ENCODE data around the gene OR2A2.
A peak's percentile ranks its signal among the peaks of the same experiment; 100 is the strongest.

The OR2A2 gene, protein sequence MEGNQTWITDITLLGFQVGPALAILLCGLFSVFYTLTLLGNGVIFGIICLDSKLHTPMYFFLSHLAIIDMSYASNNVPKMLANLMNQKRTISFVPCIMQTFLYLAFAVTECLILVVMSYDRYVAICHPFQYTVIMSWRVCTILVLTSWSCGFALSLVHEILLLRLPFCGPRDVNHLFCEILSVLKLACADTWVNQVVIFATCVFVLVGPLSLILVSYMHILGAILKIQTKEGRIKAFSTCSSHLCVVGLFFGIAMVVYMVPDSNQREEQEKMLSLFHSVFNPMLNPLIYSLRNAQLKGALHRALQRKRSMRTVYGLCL

DNA sequence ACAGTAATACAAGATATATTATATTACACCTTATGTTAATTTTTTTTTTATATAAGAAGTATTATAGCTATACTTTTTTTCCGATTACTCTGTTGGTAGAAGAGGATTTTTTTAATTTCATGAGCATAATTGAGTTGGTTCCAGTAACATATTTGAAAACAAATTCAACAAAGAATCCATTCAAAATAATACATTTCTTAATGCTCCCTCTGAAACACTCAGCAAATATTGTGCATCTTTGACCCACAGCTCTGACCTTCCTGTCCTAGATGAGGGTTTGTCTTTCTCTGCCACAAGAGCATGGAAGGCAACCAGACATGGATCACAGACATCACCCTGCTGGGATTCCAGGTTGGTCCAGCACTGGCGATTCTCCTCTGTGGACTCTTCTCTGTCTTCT lies at the start of gene OR2A2:
OR2A2 (plus strand) TSS at position 301 of the 400 bp plus-strand sequence; CDS start at position 301, 0 bp downstream.
- no peak within 1 kb of the TSS for H3K27ac Mint-ChIP-seq
- no peaks in the 10 kb centered on the region for H3K9me3 Mint-ChIP-seq
- H3K36me3 Mint-ChIP-seq = no peaks in the 10 kb centered on the region
- peaks cover 24% of the 10 kb centered on the region for H3K27me3 Mint-ChIP-seq
- H3K4me1 Mint-ChIP-seq = no peaks in the 10 kb centered on the region
- no peak within 1 kb of the TSS for H3K4me3 Mint-ChIP-seq
- ATAC-seq = no peak

DNA sequence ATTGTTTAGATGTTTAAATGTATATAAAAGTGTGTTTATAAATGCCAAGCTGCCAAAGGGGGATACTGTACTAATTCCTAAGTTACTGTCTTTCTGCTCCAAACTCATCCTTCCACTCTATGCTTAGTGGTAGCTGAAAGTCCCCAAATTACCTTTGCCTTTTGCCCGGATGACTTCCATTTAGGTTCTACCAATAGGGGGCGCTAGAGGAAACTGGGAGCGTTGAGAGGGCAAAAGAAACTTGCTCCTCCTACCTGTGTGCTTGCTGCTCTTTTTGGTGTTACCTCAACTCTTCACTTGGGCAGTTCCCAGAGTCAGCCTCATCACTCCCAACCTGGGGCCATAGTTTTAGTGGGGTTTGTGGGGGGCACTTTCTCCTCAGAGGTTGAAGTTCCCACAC lies 45.7 kb upstream of the OR2A2 start:
- Mint-ChIP-seq H3K4me3 (no peak overlapping the region), H3K4me1 (no peaks in the 10 kb centered on the region), H3K27me3 (peaks cover 11% of the 10 kb centered on the region)

DNA sequence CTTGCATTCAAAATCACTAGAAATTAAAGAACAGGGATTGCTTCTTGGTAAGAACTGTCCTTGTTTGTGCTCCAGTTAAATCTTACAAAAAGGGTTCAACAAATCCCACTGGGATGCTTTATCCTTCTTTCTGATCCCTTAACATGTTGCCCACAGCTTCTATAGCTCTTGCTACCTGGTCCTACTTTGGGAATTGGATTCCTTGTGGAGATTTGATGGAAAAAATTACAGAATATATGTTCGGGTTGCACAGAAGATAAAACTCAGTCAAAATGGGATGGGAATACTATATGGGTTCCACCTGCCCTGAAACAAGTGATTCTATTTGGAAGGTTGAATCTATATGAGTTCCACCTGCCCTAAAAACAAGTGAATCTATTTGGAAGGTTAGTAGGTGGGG lies 39.9 kb upstream of the OR2A2 start, which contains the start of gene OR2A25:
OR2A25 (plus strand) TSS at position 301 of the 400 bp plus-strand sequence. CDS start 4,409 bp downstream, outside the sequence.
- H3K9me3 Mint-ChIP-seq = peaks cover 6% of the 10 kb centered on the region
- no peak for ATAC-seq
- no peaks in the 10 kb centered on the region for H3K4me1 Mint-ChIP-seq
- no peaks in the 10 kb centered on the region for H3K27me3 Mint-ChIP-seq
- H3K27ac Mint-ChIP-seq = no peak within 1 kb of the TSS
- H3K4me3 Mint-ChIP-seq = no peak within 1 kb of the TSS
- no peaks in the 10 kb centered on the region for H3K36me3 Mint-ChIP-seq

More for the DNA sequence above, 45.7 kb upstream of the OR2A2 start:
- Mint-ChIP-seq H3K36me3 (no peaks in the 10 kb centered on the region), H3K9me3 (peaks cover 13% of the 10 kb centered on the region), H3K27ac (no peak overlapping the region)
- no peak for ATAC-seq

DNA sequence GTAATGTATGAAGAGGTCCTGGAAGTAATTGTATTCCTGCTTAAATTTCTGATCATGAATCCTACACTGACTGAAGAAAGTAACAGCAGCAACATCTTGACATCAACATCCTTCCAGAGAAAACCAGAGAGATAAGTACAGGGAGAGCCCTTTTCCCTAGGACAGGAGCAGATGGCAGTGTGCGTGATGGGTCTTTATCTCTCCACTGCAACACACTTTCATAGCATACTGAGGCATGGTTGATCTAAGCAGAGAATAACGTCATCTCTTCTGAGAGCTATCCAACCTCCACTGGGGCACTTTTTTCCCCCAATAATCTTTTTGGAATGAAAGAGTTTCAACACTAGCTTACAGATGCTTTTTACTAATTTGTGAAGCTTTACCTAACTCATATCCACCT lies 39.4 kb upstream of the OR2A2 start:
- Mint-ChIP-seq H3K27me3 (no peaks in the 10 kb centered on the region), H3K36me3 (no peaks in the 10 kb centered on the region), H3K4me1 (no peaks in the 10 kb centered on the region), H3K9me3 (peaks cover 6% of the 10 kb centered on the region), H3K27ac (no peak overlapping the region), H3K4me3 (no peak overlapping the region)
- no peak for ATAC-seq

DNA sequence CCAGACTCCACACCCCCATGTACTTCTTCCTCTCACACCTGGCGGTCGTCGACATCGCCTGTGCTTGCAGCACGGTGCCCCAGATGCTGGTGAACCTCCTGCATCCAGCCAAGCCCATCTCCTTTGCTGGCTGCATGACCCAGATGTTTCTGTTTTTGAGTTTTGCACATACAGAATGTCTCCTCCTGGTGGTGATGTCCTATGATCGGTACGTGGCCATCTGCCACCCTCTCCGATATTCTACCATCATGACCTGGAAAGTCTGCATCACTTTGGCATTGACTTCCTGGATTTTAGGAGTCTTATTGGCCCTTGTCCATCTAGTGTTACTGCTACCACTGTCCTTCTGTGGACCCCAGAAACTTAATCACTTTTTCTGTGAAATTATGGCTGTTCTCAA lies 35.0 kb upstream of the OR2A2 start:
- Mint-ChIP-seq H3K36me3 (no peaks in the 10 kb centered on the region), H3K4me3 (no peak overlapping the region), H3K27me3 (no peaks in the 10 kb centered on the region), H3K9me3 (no peaks in the 10 kb centered on the region), H3K27ac (no peak overlapping the region), H3K4me1 (no peaks in the 10 kb centered on the region)
- ATAC-seq = no peak

DNA sequence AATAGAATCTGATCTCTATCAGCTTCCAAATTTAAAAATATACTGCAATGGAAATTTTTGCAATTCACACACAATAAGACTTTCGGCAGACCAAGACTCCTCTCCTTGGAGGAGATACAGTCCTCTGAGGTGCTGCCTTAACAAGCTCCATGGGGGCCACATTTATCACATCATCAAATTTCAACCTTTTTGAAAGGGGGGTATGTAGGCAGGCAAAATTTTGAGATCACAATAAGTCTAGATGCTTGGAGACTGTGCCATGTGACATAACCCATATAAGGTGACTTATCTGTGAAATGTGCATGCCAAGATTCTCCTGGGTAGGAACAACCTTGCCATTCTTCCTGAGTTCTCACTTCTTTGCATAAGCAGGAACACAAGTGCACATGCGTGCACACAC lies 23.4 kb upstream of the OR2A2 start, which contains the start of gene OR2A12:
OR2A12 (plus strand) TSS at position 301 of the 400 bp plus-strand sequence. CDS start 8,830 bp downstream, outside the sequence.
- ATAC-seq = peak; percentile 34
- no peak within 1 kb of the TSS for H3K4me3 Mint-ChIP-seq
- H3K27me3 Mint-ChIP-seq = peaks cover 11% of the 10 kb centered on the region
- peaks cover 4% of the 10 kb centered on the region for H3K9me3 Mint-ChIP-seq
- H3K27ac Mint-ChIP-seq = no peak within 1 kb of the TSS
- no peaks in the 10 kb centered on the region for H3K36me3 Mint-ChIP-seq
- H3K4me1 Mint-ChIP-seq = no peaks in the 10 kb centered on the region

DNA sequence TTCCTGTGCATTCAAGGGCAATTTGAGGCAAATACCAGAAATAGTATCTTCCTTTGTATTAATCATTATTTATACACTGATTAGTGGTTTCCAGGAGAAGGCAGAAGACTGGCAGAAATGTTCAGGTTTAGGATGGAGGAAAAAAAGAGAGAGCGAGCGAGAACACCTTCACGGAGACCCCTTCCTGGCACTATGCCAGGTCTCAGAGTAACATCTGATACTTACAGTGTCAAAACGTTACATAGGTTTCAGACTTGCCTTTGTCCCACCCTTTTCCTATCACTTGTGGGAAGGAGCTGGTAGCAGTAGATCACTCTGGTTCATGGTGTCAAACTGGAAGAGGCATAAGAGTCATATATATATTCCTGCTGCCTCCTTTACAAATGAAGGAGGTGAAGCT lies 22.7 kb upstream of the OR2A2 start:
- H3K27ac Mint-ChIP-seq = no peak overlapping the region
- no peak overlapping the region for H3K4me3 Mint-ChIP-seq
- no peak for ATAC-seq
- peaks cover 4% of the 10 kb centered on the region for H3K9me3 Mint-ChIP-seq
- no peaks in the 10 kb centered on the region for H3K36me3 Mint-ChIP-seq
- no peaks in the 10 kb centered on the region for H3K4me1 Mint-ChIP-seq
- H3K27me3 Mint-ChIP-seq = peaks cover 11% of the 10 kb centered on the region

DNA sequence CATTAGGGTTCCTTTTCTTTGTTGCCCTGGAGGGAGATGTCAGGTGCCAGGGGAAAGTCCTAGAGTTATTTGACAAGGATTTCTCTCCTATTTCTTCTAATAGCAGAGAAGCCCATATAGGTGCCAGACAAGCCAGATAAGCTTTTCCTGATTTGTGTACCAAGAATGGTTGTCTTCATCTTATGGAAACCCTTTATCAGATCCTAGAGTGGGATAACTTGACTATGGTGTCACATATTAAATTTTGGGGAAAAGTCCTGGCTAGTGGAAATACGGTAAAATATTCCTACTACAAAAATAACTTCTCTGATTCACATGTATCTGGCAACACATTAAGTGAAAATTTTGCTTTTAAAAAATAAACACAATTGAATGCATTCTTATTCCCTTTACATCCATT lies 22.2 kb upstream of the OR2A2 start:
- peaks cover 4% of the 10 kb centered on the region for H3K9me3 Mint-ChIP-seq

DNA sequence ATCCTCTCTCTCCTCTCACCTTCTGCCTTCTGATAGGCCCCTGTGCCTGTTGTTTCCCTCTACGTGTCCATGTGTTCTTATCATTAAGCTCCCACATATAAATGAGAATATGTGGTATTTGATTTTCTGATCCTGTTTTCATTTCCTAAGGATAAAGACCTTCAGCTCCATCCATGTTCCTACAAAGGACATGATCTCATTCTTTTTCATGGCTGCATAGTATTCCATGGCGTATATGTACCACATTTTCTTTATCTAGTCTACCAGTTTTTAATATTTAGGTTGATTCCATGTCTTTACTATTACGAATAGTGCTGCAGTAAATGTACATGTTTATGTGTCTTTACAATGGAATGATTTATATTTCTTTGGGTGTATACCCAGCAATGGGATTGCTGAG lies 18.7 kb upstream of the OR2A2 start:
- Mint-ChIP-seq H3K4me3 (no peak overlapping the region), H3K27ac (no peak overlapping the region), H3K36me3 (no peaks in the 10 kb centered on the region), H3K4me1 (no peaks in the 10 kb centered on the region), H3K27me3 (no peaks in the 10 kb centered on the region), H3K9me3 (peaks cover 4% of the 10 kb centered on the region)
- no peak for ATAC-seq

More for the DNA sequence above, 22.2 kb upstream of the OR2A2 start:
- ATAC-seq = no peak
- H3K27ac Mint-ChIP-seq = no peak overlapping the region
- peaks cover 6% of the 10 kb centered on the region for H3K27me3 Mint-ChIP-seq
- H3K4me3 Mint-ChIP-seq = no peak overlapping the region
- no peaks in the 10 kb centered on the region for H3K4me1 Mint-ChIP-seq
- H3K36me3 Mint-ChIP-seq = no peaks in the 10 kb centered on the region

DNA sequence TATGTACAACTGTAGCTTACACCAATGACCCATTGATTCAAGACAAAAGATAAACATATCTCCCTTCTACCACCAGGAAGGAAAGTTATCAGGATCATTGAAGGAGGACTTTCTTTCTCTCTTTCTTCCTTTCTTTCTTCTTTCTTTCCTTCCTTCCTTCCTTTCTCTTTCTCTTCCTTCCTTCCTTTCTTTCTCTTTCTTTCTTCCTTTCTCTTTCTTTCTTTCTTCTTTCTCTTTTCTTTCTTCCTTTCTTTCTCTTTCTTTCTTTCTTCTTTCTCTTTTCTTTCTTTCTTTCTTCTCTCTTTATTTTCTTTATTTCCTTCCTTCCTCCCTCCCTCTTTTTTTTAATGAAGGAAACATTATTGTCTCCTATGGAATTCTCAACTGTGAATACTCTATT lies 10.6 kb upstream of the OR2A2 start:
- Mint-ChIP-seq H3K4me3 (no peak overlapping the region), H3K27ac (no peak overlapping the region), H3K36me3 (no peaks in the 10 kb centered on the region), H3K27me3 (peaks cover 26% of the 10 kb centered on the region), H3K9me3 (no peaks in the 10 kb centered on the region), H3K4me1 (no peaks in the 10 kb centered on the region)
- ATAC-seq = no peak

DNA sequence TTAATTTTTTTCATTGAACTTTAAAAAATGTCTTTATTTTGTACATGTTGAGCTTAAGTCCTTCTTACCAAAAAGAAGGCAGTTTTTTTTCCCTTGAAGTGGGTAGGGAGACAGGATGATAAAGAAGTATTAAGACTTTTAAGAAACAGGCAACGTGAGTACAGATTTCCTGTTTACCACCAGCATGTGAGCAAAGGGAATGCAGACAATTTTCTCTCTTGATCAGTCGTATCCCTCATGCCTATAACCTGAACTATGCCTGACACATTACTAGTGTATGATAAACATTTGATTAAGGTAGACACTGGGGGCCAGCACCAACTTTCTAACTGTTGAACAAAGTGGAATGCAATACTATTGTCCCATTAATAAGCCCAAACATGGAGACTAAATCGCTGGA lies 8.8 kb upstream of the OR2A2 start:
- Mint-ChIP-seq H3K4me3 (no peak overlapping the region), H3K27me3 (peaks cover 26% of the 10 kb centered on the region), H3K36me3 (no peaks in the 10 kb centered on the region), H3K27ac (no peak overlapping the region), H3K4me1 (no peaks in the 10 kb centered on the region), H3K9me3 (no peaks in the 10 kb centered on the region)
- ATAC-seq = no peak

DNA sequence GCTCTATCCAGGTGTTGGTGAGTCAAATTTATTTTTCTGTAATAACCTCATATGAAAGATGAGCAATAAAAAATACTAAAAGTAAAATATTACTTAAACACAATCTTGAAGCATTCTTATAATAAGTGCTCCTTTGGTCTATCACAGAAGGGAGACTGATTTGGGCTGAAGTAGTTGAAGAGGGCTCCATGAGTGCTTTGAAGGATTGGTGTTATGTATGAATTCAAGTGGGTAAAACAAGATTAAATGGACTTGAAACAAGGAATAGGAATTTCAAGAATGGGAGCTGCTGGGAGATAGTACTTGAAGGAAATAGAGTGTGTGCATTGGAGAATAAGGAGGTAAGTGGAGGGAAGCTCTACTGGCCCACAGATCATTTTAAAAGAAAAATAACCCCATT lies 7.3 kb upstream of the OR2A2 start:
- Mint-ChIP-seq H3K27ac (no peak overlapping the region), H3K9me3 (no peaks in the 10 kb centered on the region), H3K4me1 (no peaks in the 10 kb centered on the region), H3K36me3 (no peaks in the 10 kb centered on the region), H3K4me3 (no peak overlapping the region), H3K27me3 (peaks cover 18% of the 10 kb centered on the region)
- no peak for ATAC-seq

DNA sequence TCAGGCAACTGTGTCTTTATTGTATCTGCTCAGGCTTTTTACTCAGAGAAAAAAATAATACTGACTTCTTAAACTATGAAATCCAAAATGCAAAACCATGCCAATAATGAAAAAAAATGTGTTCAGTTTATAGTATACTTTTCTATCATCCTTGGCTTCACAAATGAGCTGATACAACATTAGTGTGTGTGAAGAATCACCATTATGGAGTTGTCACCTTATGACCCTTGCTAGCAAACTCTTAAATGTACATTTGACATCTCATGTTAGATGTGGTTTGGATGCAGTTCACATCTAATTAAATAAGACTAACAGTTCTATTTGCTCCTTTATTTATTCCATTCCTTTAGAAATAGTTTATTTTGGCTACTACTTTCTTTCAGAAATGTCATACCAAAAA lies 4.2 kb upstream of the OR2A2 start:
- Mint-ChIP-seq H3K36me3 (no peaks in the 10 kb centered on the region), H3K27ac (no peak overlapping the region), H3K4me3 (no peak overlapping the region), H3K27me3 (peaks cover 21% of the 10 kb centered on the region), H3K4me1 (no peaks in the 10 kb centered on the region), H3K9me3 (no peaks in the 10 kb centered on the region)
- ATAC-seq = no peak

DNA sequence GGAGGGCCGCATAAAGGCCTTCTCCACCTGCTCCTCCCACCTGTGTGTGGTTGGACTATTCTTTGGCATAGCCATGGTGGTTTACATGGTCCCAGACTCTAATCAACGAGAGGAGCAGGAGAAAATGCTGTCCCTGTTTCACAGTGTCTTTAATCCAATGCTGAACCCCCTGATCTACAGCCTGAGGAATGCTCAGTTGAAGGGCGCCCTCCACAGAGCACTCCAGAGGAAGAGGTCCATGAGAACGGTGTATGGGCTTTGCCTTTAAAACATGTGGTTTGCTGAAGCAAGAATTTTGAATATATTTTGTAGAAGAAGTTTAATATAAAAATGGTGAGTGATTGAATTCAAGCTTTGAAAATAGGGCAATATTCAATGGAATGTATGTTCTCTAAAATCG lies 889 bp downstream of the OR2A2 start:
- Mint-ChIP-seq H3K4me1 (no peaks in the 10 kb centered on the region), H3K27ac (no peak overlapping the region), H3K4me3 (no peak overlapping the region), H3K27me3 (peaks cover 24% of the 10 kb centered on the region), H3K36me3 (no peaks in the 10 kb centered on the region), H3K9me3 (no peaks in the 10 kb centered on the region)
- no peak for ATAC-seq

DNA sequence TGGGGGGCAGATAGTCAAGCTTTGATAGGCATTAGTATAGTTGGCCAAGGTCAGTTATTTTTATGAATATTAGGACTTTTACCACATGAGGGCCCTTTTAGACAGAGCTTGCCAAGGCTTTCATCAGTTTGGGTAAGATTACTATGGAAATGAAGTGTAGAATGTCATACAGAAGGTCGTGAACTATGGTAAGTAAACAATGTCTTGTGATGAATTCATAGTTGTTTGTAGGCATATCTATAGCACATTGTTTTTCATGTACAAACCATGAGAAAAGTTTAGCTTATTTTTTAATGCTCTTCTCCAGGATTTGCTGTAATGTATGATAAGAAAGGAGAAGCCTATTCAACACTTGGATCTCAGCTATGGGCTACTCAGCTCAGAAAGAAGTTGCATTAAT lies 4.3 kb downstream of the OR2A2 start:
- no peak overlapping the region for H3K27ac Mint-ChIP-seq
- peaks cover 14% of the 10 kb centered on the region for H3K27me3 Mint-ChIP-seq
- ATAC-seq = no peak

DNA sequence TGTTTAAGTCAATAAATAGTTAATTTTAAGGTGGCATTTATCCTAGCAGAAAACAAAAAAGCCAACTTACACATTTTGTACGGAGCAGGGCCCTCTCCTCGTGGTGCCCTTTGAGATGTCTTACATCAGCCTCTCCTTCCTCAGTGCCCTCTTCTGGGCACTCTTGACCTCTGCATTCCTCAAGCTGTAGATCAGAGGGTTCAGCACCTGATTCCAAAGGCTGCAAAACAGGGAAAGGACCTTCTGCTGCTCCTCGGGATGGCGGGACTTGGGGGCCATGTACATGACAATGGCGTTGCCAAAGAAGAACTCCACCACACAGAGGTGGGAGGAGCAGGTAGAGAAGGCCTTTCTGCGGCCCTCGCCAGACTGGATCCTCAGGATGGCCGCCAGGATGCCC lies 9.0 kb downstream of the OR2A2 start:
- ATAC-seq = no peak
- no peaks in the 10 kb centered on the region for H3K4me1 Mint-ChIP-seq
- H3K4me3 Mint-ChIP-seq = no peak overlapping the region
- peaks cover 9% of the 10 kb centered on the region for H3K27me3 Mint-ChIP-seq
- H3K36me3 Mint-ChIP-seq = no peaks in the 10 kb centered on the region
- no peak overlapping the region for H3K27ac Mint-ChIP-seq
- H3K9me3 Mint-ChIP-seq = no peaks in the 10 kb centered on the region

More for the DNA sequence above, 4.3 kb downstream of the OR2A2 start:
- no peaks in the 10 kb centered on the region for H3K9me3 Mint-ChIP-seq
- no peaks in the 10 kb centered on the region for H3K36me3 Mint-ChIP-seq
- no peaks in the 10 kb centered on the region for H3K4me1 Mint-ChIP-seq
- H3K4me3 Mint-ChIP-seq = no peak overlapping the region
